ENCODE data around the gene GPRC5D.
A peak's percentile ranks its signal among the peaks of the same experiment; 100 is the strongest.

Gene GPRC5D

DNA sequence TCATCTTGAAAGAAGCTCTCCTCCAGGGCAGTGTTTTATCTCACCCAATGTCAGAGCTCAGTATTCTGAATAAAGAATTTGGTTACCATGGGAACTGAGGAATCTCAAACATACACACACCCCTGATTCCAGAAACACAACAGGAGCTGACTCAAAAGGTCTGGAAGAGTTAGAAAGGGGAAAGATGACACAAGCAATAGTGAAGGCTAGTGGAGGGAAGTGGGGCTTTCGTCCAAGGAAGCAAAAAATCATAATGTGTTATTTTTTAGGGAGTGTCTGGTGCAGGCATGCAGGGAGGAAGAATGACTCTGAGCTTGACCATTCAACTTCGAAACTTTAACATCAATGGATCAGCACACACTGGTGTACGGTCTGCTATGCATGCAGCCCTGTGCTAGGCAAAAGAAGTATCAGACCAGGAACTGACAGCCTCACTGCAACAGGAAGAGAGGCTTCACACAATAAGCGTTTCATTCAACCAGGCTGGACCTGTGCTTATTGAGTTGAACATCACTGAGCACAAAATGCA lies 27.8 kb upstream of the GPRC5D start:
- DNase-seq (ENCODE audit: low spot score): peak; percentile 85

- no peak for DNase-seq (ENCODE audit: low spot score)
Measured at GRCh38 chr12:12979126-12979525, 27.2 kb upstream of the GPRC5D start.

- DNase-seq (ENCODE audit: low spot score): no peak
Measured at GRCh38 chr12:12977231-12977630, 25.3 kb upstream of the GPRC5D start.

- DNase-seq (ENCODE audit: low spot score): peak; percentile 88
Measured at GRCh38 chr12:12976366-12976765, 24.4 kb upstream of the GPRC5D start.

GRCh38 chr12:12975322-12976077 lies 23.5 kb upstream of the GPRC5D start:
- peak; percentile 54 for DNase-seq (ENCODE audit: low spot score)

DNA sequence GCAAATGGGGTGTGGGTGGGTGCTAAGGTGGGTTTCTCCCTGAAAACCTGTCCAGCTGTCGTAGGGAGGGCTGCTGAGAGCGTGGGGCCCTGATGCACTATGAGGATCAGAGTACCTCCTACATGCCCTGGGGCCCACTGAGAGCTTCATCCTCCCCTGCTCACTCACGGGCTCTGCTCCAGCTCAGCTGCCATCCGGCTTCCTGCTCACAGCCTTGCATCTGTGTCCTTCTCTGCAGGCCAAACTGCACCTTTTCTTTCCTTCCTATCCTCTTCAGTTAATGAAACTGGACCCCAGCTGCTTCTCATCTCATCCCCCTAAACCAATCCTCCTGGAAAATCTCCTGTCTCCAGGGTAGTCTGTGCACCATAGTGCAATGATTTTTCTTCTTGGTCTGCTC lies 22.2 kb upstream of the GPRC5D start:
- no peak for DNase-seq (ENCODE audit: low spot score)

GRCh38 chr12:12973019-12973418 lies 21.0 kb upstream of the GPRC5D start:
- DNase-seq (ENCODE audit: low spot score): no peak

GRCh38 chr12:12965836-12966235 lies 13.9 kb upstream of the GPRC5D start:
- no peak for DNase-seq (ENCODE audit: low spot score)

DNA sequence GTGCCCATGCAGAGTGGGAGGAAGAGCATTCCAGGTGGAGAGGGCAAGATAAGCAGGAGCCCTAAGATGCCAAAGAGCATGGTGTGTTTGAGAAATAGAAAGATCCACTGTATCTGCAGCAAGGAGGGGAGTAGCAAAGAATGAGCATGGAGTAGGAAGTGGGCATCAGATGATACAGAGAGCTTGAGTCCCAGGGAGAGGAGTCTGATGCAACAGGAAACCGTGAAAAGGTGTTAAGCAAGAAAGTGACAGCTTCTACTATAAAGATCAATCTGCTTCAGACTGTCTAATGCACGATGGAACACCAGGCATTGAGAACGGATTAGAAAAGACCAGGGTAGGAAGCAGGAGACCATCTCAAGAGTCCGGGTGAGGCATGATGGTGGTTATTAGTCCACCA lies 12.3 kb upstream of the GPRC5D start:
- no peak for DNase-seq (ENCODE audit: low spot score)

DNA sequence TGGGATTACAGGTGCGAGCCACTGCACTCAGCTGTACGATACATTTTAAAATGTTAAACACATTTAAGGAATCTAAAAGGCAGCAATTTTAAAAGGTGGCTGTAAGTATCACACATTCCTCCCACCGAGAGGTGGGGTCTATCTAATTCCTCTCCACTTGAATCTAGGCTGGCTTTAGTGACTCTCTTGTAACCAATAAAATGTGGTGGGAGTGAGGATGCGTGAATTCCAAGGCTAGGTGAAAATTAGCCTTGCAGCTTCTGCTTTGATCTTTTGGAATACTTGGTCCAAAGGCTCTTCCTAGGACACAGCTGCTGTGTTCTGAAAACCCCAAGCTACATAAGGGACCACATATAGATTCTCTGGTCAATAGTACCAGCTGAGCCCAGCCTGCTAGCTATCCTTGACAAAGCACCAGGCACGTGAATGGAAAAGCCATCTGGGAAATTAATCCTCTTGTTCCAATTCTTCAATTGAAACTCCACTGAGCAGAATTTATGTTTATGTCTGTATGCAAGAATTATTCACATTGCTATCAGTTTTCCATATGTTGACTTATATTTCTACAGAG lies 8.8 kb upstream of the GPRC5D start:
- no peak for DNase-seq (ENCODE audit: low spot score)

DNA sequence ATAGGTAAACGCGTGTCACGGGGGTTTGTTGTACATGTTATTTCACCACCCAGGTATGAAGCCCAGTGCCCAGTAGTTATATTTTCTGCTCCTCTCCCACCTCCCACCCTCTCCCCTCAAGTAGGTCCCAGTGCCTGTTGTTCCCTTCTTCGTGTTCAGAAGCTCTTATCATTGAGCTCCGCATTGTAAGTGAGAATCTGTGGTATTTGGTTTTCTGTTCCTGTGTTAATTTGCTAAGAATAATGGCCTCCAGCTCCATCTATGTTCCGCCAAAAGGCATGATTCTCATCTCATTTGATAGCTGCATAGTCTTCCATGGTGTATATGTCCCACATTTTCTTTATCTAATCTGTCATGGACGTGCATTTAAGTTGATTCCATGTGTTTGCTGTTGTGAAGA lies 6.9 kb upstream of the GPRC5D start:
- no peak for DNase-seq (ENCODE audit: low spot score)

- no peak for DNase-seq (ENCODE audit: low spot score)
Measured at GRCh38 chr12:12954878-12955625, 3.1 kb upstream of the GPRC5D start.

DNA sequence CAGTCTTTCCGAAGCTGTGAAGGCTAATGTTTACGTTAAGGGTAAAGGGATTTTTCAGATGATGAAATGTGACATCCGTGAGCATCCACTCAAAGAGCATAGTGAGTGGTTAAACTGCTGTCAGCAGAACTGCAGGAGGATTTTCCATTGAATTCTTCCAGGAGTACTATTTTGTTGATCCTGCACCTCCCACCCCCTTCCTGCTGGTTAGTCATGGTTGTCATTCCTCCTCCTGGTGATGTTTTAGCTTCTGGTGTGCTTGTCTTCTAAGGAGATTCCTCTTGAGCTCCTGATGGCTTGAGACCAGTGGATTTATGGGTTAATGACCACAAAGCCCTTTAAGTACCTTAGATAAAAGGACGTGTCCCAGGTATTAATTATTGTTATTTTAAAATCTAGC lies 2.4 kb upstream of the GPRC5D start:
- DNase-seq (ENCODE audit: low spot score): no peak

- no peak for DNase-seq (ENCODE audit: low spot score)
Measured at GRCh38 chr12:12951504-12951903, 466 bp downstream of the GPRC5D start.

- no peak for DNase-seq (ENCODE audit: low spot score)
Measured at GRCh38 chr12:12947902-12948301, 4.1 kb downstream of the GPRC5D start.

GRCh38 chr12:12946686-12947355 lies 5.1 kb downstream of the GPRC5D start:
- DNase-seq (ENCODE audit: low spot score): peak; percentile 35

DNA sequence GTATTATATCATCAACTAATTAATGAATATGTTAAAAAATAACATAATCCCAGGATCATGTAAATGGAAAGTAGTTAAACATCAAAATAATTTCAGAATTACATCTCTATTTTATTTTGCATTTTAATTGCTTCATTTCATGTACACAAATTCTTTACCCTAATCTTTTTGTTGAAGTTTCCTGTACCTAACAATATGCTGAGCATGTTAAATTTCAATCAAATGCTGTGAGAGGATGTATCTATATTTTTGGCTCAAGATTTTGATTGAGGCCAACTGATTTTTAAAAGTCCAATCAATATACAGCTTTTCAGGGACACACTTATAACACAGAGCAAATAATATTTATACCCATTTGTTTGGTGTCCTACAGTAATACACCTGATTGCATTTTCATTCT lies 6.4 kb downstream of the GPRC5D start:
- DNase-seq (ENCODE audit: low spot score): no peak

GRCh38 chr12:12943586-12944260 lies 8.2 kb downstream of the GPRC5D start:
- DNase-seq (ENCODE audit: low spot score): peak; percentile 64

GRCh38 chr12:12941450-12942350 lies 10.3 kb downstream of the GPRC5D start:
- no peak for DNase-seq (ENCODE audit: low spot score)

DNA sequence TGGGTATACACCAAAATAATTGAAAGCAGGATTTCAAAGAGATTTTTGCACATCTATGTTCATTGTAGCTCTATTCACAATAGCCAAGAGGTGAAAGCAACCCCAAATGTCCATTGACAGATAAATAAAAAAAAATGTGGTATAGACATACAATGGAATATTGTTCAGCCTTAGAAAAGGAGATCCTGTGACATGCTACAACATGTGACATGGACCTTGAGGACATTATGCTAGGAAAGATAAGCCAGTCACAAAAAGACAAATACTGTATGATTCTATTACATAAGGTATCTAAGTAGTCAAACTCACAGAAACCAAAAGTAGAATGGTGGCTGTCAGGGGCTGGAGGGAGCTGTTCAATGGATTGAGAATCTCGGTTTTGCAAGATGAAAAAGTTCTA lies 12.1 kb downstream of the GPRC5D start:
- no peak for DNase-seq (ENCODE audit: low spot score)

- no peak for DNase-seq (ENCODE audit: low spot score)
Measured at GRCh38 chr12:12938541-12938940, 13.4 kb downstream of the GPRC5D start.

Data from GM03348 (cell line).